ENCODE measurements around the gene SYT13. TPM values are rescaled to one million over a fixed set of nuclear protein-coding genes. Genes with fewer than 3 reads are reported as not detected.

The SYT13 gene
- total RNA-seq, 6 experiments from 2014 or later = 0.12 to 0.63 (median 0.44) TPM; not detected in 1

DNA sequence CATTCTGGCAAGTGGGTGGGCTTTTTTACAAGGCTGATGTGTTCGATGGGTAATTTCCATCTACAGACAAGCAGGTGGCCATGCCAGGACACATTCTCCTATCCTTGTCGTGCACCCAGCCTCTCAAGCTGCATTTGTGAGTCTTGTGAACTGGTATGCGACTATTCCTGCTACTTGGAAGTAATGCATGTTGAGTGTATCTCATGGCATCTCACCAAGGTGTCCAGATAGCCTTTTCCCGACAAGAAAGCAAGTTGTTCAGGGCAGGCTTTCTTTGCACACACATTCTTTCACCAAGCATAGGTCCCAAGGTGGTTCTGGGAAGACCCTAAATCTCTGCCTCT, 18.8 kb upstream of the SYT13 start:
- whole genome bisulfite sequencing (ENCODE audit: insufficient coverage, low coverage, low lambda C conversion rate, missing lambda C conversion rate) = 60% methylated on average over 3 of the region's 4 CpGs
- Histone ChIP-seq H3K4me3 (no peak overlapping the region), H3K36me3 (no peaks in the 10 kb centered on the region), H3K9me3 (no peaks in the 10 kb centered on the region), H3K4me1 (no peaks in the 10 kb centered on the region), H3K27ac (no peak overlapping the region), H3K27me3 (no peaks in the 10 kb centered on the region)
- DNase-seq = no peak
- intact Hi-C loops (cut with DNase I) = no loop called here
- TF ChIP-seq CTCF (IDR thresholded peaks at IDR 0.05) = no peak
- TF ChIP-seq POLR2A (IDR thresholded peaks at IDR 0.05) = no peak
- ATAC-seq = no peak

DNA sequence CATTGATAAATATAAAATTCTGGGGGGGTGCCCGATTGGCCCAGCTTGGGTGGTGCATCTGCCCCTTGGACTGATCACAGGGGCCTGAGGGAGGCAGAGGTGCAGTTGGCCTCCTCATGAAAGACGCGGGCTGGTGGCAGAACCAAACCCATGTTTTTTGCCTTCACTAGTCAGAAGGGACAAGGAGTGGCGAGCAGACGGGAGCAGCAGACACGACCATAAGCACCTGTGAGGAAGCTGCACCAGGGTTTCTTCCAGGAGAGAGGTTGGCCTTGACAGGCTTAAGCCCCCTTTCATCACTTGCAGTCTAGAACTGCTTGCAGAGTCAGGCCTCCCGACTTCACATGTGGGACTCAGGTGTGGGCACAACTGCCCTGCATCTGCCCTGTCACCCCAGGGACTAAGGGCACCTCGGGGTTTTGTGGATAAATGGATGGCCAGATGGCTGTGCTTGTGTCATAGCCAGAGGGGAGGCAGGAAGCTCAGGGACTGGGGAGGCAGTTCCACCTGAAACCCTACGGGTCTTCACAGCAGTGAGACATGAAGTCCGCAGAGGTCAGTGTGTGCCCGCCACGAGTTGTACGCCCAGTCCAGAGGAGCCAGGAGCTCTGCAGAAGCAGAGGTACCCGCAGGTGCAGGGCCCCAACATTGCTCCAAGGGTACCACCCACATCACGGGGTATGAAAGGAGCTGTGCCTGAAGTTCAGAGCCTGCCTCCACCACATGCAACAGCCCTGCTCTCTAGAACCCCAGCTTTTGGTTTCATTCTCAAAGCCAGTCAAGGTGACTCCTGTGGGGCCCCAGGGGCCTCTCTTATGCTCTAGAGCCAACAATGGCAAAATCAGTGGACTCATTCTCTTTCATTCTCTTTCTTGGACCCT, 18.2 kb upstream of the SYT13 start:
- H3K36me3 ChIP-seq = no peaks in the 10 kb centered on the region
- WGBS (ENCODE audit: insufficient coverage, low coverage, low lambda C conversion rate, missing lambda C conversion rate) = 44% methylated on average over 1 of the region's 15 CpGs
- H3K27ac ChIP-seq = no peak overlapping the region
- H3K27me3 ChIP-seq = no peaks in the 10 kb centered on the region
- ATAC-seq = peak in 1 of 4 donors; percentile 31
- no peaks in the 10 kb centered on the region for H3K9me3 ChIP-seq
- H3K4me1 ChIP-seq = no peaks in the 10 kb centered on the region
- DNase-seq = no peak
- intact Hi-C loops (cut with DNase I) = no loop called here
- no peak overlapping the region for H3K4me3 ChIP-seq
- TF ChIP-seq POLR2A (IDR thresholded peaks at IDR 0.05) = no peak
- no peak for TF ChIP-seq CTCF (IDR thresholded peaks at IDR 0.05)

GRCh38 chr11:45303316-45303715, 17.2 kb upstream of the SYT13 start:
- WGBS (ENCODE audit: insufficient coverage, low coverage, low lambda C conversion rate, missing lambda C conversion rate) = 55% methylated on average over 3 of the region's 6 CpGs
- Histone ChIP-seq H3K27ac (no peak overlapping the region), H3K36me3 (no peaks in the 10 kb centered on the region), H3K4me3 (no peak overlapping the region), H3K4me1 (no peaks in the 10 kb centered on the region), H3K9me3 (no peaks in the 10 kb centered on the region), H3K27me3 (no peaks in the 10 kb centered on the region)
- intact Hi-C loops (cut with DNase I) = no loop called here
- TF ChIP-seq CTCF (IDR thresholded peaks at IDR 0.05) (no peak), POLR2A (IDR thresholded peaks at IDR 0.05) (no peak)
- DNase-seq (no peak), ATAC-seq (no peak)

GRCh38 chr11:45301537-45302246, 15.6 kb upstream of the SYT13 start:
- Histone ChIP-seq H3K4me3 (no peak overlapping the region), H3K27ac (no peak overlapping the region), H3K36me3 (no peaks in the 10 kb centered on the region), H3K4me1 (no peaks in the 10 kb centered on the region), H3K27me3 (no peaks in the 10 kb centered on the region), H3K9me3 (no peaks in the 10 kb centered on the region)
- DNase-seq (no peak), ATAC-seq (no peak)
- no peak for TF ChIP-seq CTCF (IDR thresholded peaks at IDR 0.05)
- TF ChIP-seq POLR2A (IDR thresholded peaks at IDR 0.05) = no peak
- intact Hi-C loops (cut with DNase I) = no loop called here
- WGBS (ENCODE audit: insufficient coverage, low coverage, low lambda C conversion rate, missing lambda C conversion rate) = 65% methylated on average over 4 of the region's 7 CpGs
